Tibial artery (tissue), 4 donors: ENCODE measurements around the gene ATAT1.

Experiments
- DNase-seq, 2 donors: peaks; one replicate each; pipeline ENCODE4 v3.0.0-alpha.2; 2019
- H3K27ac ChIP-seq, 2 donors: fragments of 200-600 bp; sonication (generic) in 1 of 2; 1 replicate in 1 of 2; 2 replicates in 1 of 2; pipeline ENCODE4 v1.5.1; 2018 to 2019; ENCODE audit warnings: mild to moderate bottlenecking in 1 of 2
- H3K27me3 ChIP-seq, 2 donors: fragments of 200-600 bp; sonication (generic) in 1 of 2; one replicate each; pipeline versions ENCODE4 v1.5.1 to v1.6.0; 2016 to 2019
- H3K36me3 ChIP-seq, 3 donors: fragments of 200-600 bp; sonication (generic) in 2 of 3; one replicate each; pipeline ENCODE4 v1.5.1; 2016 to 2019; ENCODE audit warnings: mild to moderate bottlenecking in 2 of 3
- H3K4me1 ChIP-seq, 4 donors: fragments of 200-600 bp; sonication (generic) in 2 of 4; 1 replicate in 3 of 4; 2 replicates in 1 of 4; pipeline ENCODE4 v1.5.1; 2016 to 2019
- H3K4me3 ChIP-seq, 2 donors: fragments of 200-600 bp; sonication (generic) in 1 of 2; 1 replicate in 1 of 2; 2 replicates in 1 of 2; pipeline ENCODE4 v1.5.1; 2018 to 2019; ENCODE audit warnings: mild to moderate bottlenecking in 2 of 2
- H3K9me3 ChIP-seq, 3 donors: fragments of 200-600 bp; sonication (generic) in 1 of 3; one replicate each; pipeline ENCODE4 v1.5.1; 2016 to 2019
- CTCF ChIP-seq, 2 experiments: fragments of 200-600 bp in 1 of 2; fragments of 450-650 bp in 1 of 2; IDR thresholded peaks; one replicate each; pipeline ENCODE4 v1.5.1; 2017 to 2019; ENCODE audit warnings: antibody characterized with exemption in 2 of 2, mild to moderate bottlenecking in 1 of 2, moderate library complexity in 1 of 2
- intact Hi-C: fragments of 100-400 bp; cut with DNase I; formaldehyde crosslinking; loops from one replicate; pipeline ENCODE4 v1.15.0; 2023; ENCODE audit warnings: low total_unique reads

The ATAT1 gene

GRCh38 chr6:30691208-30691847, 64.7 kb downstream of the ATAT1 start:
- TF ChIP-seq CTCF (IDR thresholded peaks at IDR 0.05) = no peak
- intact Hi-C loops = loop anchor here (2.0 kb wide), 1 partner anchor 25 kb away; the partner anchor contains the start of gene MDC1
- Histone ChIP-seq H3K4me1 (peaks cover 0 to 51% (median 42%) of the 10 kb centered on the region in 4 donors), H3K27me3 (no peaks in the 10 kb centered on the region), H3K27ac (peak overlapping the region; percentile 94 to 100), H3K36me3 (no peaks in the 10 kb centered on the region), H3K9me3 (no peaks in the 10 kb centered on the region), H3K4me3 (peak overlapping the region; percentile 61 to 69)
- DNase-seq = peak in 1 of 2 donors; percentile 34
